Left colon (tissue), 2 donors: ENCODE measurements around the gene MAP4K4. TPM values are rescaled to one million over a fixed set of nuclear protein-coding genes. Genes with fewer than 3 reads are reported as not detected.
A peak's percentile ranks its signal among the peaks of the same experiment; 100 is the strongest.

Experiments
- ATAC-seq: fragments of 200-7000 bp; cut with Tn5 transposase; one replicate; pipeline ENCODE4 v1.9.1; 2020; ENCODE audit warnings: mild to moderate bottlenecking, moderate library complexity
- DNase-seq, 2 donors: peaks; one replicate each; pipeline ENCODE4 v3.0.0-alpha.2; 2020
- intact Hi-C, 2 donors: fragments of 100-400 bp; cut with DNase I in 1 of 2; cut with micrococcal nuclease in 1 of 2; formaldehyde crosslinking; loops; one replicate each; pipeline versions ENCODE4 v1.11.2 to v1.14.0; 2022; cut with DNase I, micrococcal nuclease
- total RNA-seq, 2 donors: library from RNA; stranded (reverse); fragmentation: NEBNext Ultra II Directional; extraction: Animal tissue kit (Norgen Biotek cat#: 25700); gene quantifications; one replicate each; pipeline ENCODE4 v1.2.1, GENCODE V29; 2021
- donor health status: DM: no; HTN: no; CAD: no.
- donor health status: DM: yes; HTN: yes; CAD: no.

MAP4K4 gene
- total RNA-seq, 2 donors from 2014 or later: 24.9 to 37.5 TPM

DNA sequence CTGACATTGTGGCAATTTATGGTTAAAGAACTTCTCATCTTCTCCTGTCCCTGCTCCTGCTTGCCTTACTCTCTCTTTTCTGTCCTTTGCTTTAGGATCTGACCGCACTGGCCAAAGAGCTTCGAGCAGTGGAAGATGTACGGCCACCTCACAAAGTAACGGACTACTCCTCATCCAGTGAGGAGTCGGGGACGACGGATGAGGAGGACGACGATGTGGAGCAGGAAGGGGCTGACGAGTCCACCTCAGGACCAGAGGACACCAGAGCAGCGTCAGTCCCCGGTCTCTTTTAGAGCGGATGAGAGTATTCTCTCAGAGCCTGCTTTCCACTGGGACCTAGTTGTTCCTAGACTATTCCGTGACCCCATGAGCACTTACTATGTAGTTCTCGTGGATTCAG lies 172.0 kb downstream of the MAP4K4 start:
- DNase-seq (no peak), ATAC-seq (no peak)
- intact Hi-C loops: no loop called here

DNA sequence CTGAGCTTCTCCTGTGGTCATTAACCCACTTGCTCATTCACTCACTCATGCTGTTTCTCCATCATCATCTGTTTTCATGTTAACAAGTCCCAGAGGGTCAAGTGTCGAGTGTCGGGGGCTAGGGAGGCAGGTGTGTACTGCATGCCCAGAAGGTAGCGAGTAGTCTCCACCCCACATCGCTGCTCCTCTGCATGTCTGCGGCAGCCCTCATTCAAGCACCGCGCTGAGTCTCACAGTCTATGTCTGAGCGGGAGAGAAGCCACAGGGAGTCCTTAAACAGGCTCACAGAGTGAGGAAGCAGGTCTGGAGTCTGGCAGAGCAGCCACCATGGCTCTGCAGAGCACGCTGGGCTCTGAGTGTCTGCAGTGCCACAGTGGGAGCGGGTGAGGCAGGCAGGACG lies 172.9 kb downstream of the MAP4K4 start:
- ATAC-seq: no peak

DNA sequence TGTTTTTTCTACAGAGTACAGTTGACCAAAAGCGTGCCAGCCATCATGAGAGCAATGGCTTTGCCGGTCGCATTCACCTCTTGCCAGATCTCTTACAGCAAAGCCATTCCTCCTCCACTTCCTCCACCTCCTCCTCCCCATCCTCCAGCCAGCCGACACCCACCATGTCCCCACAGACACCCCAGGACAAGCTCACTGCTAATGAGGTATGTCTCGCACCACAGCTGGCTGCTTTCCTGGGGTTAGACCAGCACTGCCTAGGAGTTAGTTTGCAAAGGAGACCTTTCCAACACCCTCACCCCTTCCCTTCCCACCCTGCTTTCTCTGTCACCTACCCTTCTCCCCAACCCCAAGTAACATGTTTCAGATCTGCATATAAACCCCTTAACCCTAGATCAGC lies 174.0 kb downstream of the MAP4K4 start:
- no peak for ATAC-seq
- intact Hi-C loops: no loop called here
- DNase-seq: no peak

More for the DNA sequence above, 172.9 kb downstream of the MAP4K4 start:
- intact Hi-C loops: no loop called here
- no peak for DNase-seq

DNA sequence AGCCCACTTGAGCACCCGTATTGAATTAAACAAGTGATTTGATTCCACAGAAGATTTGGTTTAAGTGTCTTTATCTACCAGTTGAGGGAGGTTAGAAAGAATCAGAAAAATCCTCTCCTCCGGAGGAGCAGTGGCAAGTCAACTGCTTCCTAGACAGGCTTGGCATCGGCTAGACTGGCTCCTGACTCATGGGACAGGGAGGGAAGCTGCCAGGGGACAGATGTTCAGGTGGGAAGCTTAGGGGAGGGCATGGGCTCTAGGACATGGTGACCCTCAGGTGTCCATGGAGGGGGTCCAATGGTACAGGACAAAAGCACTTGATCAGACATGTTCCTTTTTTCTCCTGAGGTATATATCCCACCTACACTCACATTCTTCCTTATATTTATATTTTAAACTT lies 175.0 kb downstream of the MAP4K4 start:
- DNase-seq: no peak
- intact Hi-C loops: no loop called here
- no peak for ATAC-seq

DNA sequence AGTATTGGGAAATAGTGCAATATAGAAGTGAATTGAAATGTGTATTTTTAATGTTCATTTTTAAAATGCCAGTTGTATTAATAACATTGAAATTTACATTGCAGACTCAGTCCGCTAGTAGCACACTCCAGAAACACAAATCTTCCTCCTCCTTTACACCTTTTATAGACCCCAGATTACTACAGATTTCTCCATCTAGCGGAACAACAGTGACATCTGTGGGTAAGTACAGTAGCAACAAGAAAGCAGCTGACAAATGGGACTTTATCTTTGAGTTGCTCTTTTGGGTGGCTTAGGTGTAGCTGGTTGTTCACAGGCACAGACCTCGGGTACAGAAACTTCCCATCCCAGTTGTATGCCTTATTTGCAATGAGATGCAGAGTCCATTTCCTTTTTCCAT lies 176.0 kb downstream of the MAP4K4 start:
- intact Hi-C loops: no loop called here
- DNase-seq (no peak), ATAC-seq (no peak)

DNA sequence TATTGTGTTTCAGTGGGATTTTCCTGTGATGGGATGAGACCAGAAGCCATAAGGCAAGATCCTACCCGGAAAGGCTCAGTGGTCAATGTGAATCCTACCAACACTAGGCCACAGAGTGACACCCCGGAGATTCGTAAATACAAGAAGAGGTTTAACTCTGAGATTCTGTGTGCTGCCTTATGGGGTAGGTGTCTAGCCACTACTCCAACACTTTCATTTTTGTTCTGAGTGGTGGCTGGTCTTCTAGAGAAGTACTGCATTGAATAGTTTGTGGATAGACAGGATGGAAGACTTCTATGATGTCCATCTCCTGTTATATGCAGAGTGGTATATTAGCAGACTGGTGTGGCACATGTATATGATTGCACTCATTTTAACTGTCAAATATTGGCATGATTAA lies 176.6 kb downstream of the MAP4K4 start:
- ATAC-seq (no peak), DNase-seq (no peak)
- intact Hi-C loops: no loop called here

DNA sequence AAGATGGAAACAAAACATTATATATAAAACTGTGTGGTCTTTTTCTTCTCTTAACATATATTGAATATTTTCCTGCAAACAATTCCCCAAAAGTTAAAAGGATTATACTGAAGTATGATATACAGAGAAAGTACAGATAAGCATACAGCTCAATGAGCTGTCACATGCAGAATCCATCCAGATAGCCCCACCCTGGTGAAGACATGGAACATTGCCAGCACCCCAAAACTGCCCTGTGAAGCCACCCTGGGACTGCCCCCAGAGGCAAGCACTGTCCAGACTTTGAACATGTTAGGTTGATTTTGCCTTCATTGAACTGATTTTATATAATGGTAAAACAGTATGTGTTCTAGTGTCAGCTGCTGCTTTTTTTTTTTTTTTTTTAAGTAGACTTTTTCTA lies 182.0 kb downstream of the MAP4K4 start:
- DNase-seq (no peak), ATAC-seq (no peak)
- intact Hi-C loops: no loop called here

DNA sequence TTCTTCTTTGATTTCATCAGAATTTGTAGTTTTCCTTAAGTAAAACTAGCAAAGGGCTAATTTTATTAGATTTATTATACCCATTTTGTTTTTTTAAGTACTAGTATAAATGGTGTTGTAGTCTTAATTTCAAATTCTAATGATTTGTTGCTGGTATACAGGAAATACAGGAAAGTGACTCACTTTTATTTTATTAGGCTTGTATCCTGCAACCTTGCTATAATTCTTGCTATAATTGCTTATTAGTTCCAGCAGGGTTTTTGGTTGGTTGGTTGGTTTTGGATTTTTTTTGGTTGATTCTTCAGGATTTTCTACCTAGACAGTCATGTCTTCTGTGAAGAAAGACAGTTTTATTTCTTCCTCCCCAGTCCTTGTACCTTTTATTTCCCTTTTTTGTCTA lies 183.6 kb downstream of the MAP4K4 start:
- DNase-seq (no peak), ATAC-seq (no peak)
- intact Hi-C loops: loop anchor here in 1 of 2 donors (10.0 kb wide), 1 partner anchor 364 kb away; no protein-coding TSS in a partner anchor

DNA sequence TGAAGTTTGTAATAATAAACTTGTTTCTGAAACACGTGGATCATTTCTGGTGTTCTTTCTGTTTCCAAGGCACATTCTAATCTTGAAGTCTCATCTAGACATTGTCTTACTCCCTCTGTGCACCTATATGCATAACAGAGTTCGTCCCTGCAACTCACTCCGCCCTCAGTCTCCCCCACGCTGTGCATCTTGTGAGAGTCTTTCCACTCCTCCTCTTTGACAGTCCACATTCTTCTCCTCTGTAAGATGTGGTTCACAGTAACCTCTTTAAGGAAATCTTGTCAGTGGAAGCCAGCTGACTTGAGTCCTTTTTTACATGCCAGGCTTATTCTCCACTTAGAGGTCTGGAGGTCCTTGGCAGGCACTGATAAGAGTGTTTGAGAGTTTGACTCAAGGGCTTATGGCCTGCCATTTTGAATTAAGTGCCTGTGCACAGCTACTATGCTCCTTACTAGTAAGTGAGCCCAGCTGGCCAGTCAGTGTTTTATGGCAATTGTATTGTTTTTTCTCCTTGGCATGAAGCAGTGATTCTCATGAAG lies 185.3 kb downstream of the MAP4K4 start:
- DNase-seq (no peak), ATAC-seq (no peak)
- intact Hi-C loops: loop anchor here in 1 of 2 donors (10.0 kb wide), 1 partner anchor 362 kb away; no protein-coding TSS in a partner anchor

DNA sequence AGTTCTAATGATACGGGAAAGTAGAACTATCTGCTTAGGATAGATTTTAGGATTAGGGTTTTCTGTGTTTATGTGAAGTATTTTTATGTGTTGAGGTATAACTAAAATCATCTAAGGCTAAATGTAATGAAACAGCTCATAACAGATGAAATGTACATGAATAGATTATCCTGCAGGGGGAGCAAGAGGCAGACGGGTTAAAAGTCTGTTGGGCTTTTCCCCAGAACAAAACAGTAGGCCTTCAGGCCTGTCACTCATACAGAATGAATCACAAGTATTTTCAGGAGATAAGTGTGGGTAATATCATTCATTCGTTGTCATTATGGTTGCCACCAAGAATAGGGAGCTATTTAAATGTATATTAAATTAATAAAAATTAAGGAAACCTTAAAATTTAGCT lies 186.4 kb downstream of the MAP4K4 start:
- peak in 1 of 2 donors; percentile 13 for DNase-seq
- intact Hi-C loops: loop anchor here in 1 of 2 donors (10.0 kb wide), 1 partner anchor 361 kb away; no protein-coding TSS in a partner anchor
- peak; percentile 90 for ATAC-seq

DNA sequence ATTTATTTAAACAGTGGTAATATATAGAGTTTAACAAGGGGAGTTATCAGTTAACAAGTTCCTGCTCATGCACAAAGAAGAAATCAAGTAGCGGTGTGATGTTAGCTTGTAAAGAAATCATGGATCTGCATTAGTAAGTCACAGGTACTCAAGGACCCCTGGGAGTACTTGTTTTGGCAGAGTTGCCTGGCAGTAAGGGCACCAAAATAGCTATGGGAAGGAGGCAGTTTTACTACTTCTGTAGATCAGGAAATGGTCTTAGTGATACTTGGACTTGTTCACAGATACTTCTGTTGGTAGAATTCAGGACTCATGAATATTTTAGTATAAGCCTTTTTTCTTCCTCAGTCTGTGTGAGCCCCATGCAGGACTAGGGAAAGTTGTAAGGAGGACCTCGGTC lies 186.9 kb downstream of the MAP4K4 start:
- ATAC-seq (peak; percentile 53), DNase-seq (no peak)
- intact Hi-C loops: loop anchor here in 1 of 2 donors (10.0 kb wide), 1 partner anchor 360 kb away; no protein-coding TSS in a partner anchor

DNA sequence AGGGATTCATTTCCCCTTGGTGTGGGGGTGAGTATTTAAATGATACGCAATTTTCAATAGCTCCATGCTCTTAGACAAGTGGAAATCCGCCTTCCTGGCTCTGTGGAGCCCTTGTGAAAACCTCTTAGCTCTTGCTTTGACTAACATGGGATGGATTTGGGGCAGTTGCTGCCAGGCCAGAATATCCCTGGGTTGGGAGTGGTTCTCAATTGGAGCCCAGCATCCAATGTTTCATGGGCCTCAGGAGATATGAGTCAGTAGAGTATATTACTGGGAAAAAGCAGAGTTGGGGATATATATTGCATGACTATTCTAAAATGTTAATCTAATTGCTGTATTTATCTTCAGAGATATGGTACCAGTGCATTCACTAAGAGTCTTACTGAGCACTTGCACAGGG lies 189.8 kb downstream of the MAP4K4 start:
- ATAC-seq: no peak
- no peak for DNase-seq
- intact Hi-C loops: loop anchor here in 1 of 2 donors (10.0 kb wide), 1 partner anchor 357 kb away; no protein-coding TSS in a partner anchor

DNA sequence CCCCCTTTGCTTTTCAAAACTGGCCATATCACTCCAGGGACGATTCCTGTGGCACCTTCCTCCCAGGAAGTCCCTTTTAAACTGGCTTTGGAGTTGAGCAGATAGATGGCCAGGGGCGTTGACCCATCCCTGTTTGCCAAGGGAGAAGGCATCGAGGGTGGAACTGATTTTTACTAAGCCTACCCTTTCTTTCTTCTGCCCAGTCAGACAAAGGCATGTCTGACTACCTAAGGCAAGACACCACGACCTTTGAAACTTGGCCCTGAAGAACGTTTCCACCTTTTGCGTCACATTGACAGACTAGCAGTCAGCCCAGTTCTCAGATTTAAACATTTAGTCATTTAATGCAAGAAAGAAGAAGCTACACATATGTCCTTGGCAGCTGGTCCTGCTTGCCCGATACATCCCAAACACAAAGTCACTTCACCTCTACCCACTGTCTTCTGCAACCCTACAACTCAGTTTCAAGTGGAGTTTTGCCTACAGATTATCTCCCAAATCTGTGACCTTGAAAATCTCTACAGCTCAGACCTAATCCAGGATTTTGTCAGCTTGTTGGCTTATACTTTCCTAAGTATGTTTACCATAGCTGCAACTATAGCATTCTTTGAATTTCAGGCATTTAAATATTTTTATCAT lies 192.1 kb downstream of the MAP4K4 start:
- intact Hi-C loops: loop anchor here in 1 of 2 donors (10.0 kb wide), 1 partner anchor 355 kb away; no protein-coding TSS in a partner anchor
- ATAC-seq (peak; percentile 16), DNase-seq (no peak)

DNA sequence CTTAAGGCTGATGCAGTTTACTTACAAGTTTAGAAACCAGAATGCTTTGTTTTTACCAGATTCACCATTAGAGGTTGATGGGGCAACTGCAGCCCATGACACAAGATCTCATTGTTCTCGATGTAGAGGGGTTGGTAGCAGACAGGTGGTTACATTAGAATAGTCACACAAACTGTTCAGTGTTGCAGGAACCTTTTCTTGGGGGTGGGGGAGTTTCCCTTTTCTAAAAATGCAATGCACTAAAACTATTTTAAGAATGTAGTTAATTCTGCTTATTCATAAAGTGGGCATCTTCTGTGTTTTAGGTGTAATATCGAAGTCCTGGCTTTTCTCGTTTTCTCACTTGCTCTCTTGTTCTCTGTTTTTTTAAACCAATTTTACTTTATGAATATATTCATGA lies 194.9 kb downstream of the MAP4K4 start:
- ATAC-seq (no peak), DNase-seq (no peak)
- intact Hi-C loops: no loop called here

DNA sequence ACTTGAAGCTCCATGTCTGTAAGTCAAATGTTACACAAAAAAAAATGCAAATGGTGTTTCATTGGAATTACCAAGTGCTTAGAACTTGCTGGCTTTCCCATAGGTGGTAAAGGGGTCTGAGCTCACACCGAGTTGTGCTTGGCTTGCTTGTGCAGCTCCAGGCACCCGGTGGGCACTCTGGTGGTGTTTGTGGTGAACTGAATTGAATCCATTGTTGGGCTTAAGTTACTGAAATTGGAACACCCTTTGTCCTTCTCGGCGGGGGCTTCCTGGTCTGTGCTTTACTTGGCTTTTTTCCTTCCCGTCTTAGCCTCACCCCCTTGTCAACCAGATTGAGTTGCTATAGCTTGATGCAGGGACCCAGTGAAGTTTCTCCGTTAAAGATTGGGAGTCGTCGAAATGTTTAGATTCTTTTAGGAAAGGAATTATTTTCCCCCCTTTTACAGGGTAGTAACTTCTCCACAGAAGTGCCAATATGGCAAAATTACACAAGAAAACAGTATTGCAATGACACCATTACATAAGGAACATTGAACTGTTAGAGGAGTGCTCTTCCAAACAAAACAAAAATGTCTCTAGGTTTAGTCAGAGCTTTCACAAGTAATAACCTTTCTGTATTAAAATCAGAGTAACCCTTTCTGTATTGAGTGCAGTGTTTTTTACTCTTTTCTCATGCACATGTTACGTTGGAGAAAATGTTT lies 196.3 kb downstream of the MAP4K4 start:
- no peak for ATAC-seq
- intact Hi-C loops: no loop called here

DNA sequence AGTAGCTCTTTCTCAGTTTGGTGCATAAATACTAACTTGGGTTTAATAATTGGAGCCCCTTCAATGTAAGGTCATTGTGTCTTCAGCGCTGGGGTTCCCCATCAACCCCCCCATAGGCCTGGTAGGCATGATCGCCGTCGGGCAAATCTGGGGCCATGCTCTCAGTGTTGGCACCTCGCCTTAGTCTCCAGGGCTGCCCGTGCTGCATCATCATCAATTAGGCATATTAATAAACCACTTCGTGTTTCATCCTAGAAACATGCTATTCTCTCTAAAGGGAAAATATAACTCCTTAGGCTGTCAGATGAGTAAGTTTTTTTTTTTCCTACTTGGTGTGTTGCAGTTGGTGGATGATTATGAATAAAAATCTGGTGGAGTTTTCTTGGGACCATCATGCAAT lies 197.5 kb downstream of the MAP4K4 start:
- no peak for DNase-seq
- no peak for ATAC-seq
- intact Hi-C loops: no loop called here

More for the DNA sequence above, 196.3 kb downstream of the MAP4K4 start:
- no peak for DNase-seq

DNA sequence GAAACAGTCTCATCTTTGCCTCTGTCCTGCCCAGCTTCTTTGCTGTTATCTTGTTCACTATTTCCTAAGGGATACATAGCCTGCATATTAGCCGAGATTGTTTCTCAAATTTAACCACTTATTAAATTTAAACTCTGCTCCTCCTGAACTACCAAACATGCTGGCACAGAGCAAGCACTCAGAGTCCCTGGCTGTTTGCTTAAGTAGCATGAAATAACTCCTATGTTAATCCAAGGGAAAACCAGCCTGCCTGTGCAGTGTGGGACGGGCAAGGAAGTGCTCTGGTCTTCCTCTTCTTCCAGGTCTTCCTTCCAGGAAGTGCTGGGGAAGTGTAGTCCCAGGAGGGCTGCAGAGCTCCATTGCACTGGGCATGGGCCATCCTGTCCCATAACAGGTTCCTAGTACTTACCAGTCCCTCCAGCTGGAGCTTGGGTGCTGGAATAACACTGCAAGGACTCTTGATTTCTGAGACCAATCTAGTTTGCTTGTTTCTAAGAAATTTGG lies 198.4 kb downstream of the MAP4K4 start:
- DNase-seq: no peak
- ATAC-seq: no peak
- intact Hi-C loops: no loop called here

DNA sequence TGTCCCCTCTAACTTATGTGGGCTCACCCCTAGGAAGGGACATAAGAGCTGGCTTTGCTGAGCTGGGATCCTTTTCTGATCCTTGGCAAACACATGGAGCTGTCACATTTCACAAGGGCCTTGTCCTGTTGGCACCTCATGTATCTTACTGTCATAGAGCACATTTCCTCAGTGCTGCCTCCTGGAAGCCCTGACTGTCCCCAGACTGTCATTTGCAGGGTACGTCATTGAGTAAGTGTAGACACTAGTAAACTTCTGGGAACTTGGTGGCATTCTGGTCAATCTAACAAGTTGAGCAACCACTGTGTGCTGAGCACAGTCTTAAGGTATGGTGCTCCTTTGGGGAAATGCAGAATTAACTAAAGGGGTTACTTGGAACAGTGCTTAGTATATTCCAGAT lies 199.8 kb downstream of the MAP4K4 start:
- intact Hi-C loops: no loop called here
- ATAC-seq (no peak), DNase-seq (no peak)

DNA sequence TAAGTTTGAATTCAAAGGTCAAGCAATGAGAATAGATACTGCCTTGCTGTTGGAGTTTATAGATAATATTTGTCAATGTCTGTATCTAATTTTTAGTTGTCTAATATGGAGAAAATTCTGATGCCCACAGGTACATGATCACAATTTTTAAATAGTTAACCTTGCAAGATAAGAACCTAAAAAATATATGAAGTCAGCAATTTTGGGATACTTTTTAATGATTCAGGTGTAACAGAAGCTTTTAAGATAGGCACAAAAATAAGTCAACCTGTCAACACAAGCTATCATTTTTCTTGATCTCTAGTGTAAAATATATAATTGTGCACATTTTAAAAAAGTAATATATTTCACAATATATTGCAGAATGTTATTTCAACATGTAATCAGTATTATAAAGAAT lies 201.8 kb downstream of the MAP4K4 start:
- intact Hi-C loops: no loop called here
- DNase-seq (no peak), ATAC-seq (no peak)

DNA sequence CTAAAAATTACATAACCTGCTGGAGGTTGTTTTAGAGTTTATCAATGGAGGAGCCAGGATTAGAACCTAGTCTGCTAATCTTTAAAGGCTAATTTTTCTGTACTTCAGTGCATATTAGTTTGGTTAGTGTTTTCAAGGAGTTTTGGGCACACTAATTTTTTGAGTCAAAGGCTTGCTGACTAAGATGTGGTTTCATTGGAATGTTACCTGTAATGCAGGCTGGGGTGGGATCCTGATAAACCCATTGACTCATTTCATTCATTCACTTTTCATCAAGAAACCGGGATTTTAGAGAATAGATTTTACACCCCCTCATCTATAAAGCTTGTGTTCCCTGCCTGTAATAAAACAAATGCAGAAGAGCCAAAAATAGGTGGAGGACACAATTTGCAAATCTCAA lies 202.4 kb downstream of the MAP4K4 start:
- DNase-seq (no peak), ATAC-seq (no peak)
- intact Hi-C loops: no loop called here
